ENCODE results near the gene CFAP74. TPM values are rescaled to one million over a fixed set of nuclear protein-coding genes. Genes with fewer than 3 reads are reported as not detected.

Gene CFAP74
- total RNA-seq, 1 experiment from 2014 or later = not detected

DNA sequence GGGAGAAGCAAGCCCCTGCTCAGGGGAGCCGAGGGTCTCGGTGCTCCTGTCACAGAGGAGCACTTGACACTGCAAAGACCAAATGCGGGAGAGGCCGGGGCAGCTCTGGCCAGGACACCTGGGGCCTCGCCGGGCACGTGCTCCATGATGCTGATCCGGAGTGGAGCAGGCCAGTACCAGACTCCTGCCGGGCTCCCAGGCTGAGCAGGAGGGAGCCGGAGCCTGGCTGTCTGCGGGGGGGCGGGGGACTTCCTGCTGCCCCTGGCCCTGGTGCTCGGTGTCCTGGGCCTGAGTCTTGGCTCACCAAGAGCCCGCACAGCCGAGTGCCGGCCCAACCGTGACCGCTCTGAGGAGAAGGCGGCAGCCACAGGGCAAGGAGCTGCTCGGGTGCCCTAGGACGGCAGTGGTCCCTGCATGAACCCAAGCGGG, 46.0 kb downstream of the CFAP74 start:
- H3K4me1 ChIP-seq (ENCODE audit: insufficient read depth, low read length) = peaks cover 12% of the 10 kb centered on the region; the same call in 1 of the 2 replicates
- H3K4me3 ChIP-seq (ENCODE audit: low read length) = no peak overlapping the region
- H4K20me1 ChIP-seq (ENCODE audit: low read length) = no peaks in the 10 kb centered on the region
- no peak overlapping the region for H3K27ac ChIP-seq (ENCODE audit: low read length)
- TF ChIP-seq EZH2 (IDR thresholded peaks at IDR 0.05; ENCODE audit: low read length, unreplicated experiment) (no peak), EZH2phosphoT487 (IDR thresholded peaks at IDR 0.05; ENCODE audit: borderline replicate concordance, low read length) (no peak)
- TF ChIP-seq, protein P1, sequence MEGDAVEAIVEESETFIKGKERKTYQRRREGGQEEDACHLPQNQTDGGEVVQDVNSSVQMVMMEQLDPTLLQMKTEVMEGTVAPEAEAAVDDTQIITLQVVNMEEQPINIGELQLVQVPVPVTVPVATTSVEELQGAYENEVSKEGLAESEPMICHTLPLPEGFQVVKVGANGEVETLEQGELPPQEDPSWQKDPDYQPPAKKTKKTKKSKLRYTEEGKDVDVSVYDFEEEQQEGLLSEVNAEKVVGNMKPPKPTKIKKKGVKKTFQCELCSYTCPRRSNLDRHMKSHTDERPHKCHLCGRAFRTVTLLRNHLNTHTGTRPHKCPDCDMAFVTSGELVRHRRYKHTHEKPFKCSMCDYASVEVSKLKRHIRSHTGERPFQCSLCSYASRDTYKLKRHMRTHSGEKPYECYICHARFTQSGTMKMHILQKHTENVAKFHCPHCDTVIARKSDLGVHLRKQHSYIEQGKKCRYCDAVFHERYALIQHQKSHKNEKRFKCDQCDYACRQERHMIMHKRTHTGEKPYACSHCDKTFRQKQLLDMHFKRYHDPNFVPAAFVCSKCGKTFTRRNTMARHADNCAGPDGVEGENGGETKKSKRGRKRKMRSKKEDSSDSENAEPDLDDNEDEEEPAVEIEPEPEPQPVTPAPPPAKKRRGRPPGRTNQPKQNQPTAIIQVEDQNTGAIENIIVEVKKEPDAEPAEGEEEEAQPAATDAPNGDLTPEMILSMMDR (conservative IDR thresholded peaks at IDR 0.05; ENCODE audit: low read depth, low read length) = no peak
- POLR2A ChIA-PET (ENCODE audit: unreplicated experiment) = no interaction called here
- no peak overlapping the region for H3K4me2 ChIP-seq (ENCODE audit: low read length)
- CTCF ChIA-PET = no interaction called here
- no peaks in the 10 kb centered on the region for H3K9me2 ChIP-seq (replicated peaks; ENCODE audit: low read length)
- BruUV-seq (replicated peaks) = no TSS peak
- no peak overlapping the region for H2AFZ ChIP-seq (ENCODE audit: low read length)
- H3K36me3 ChIP-seq (ENCODE audit: low read depth, low read length) = no peaks in the 10 kb centered on the region
- H3K9me3 ChIP-seq (ENCODE audit: low read length) = no peaks in the 10 kb centered on the region
- ATAC-seq (no peak), DNase-seq (no peak)
- intact Hi-C loops (cut with micrococcal nuclease) = no loop called here
- no peak overlapping the region for H3K9ac ChIP-seq (ENCODE audit: low read length)
- no peaks in the 10 kb centered on the region for H3K79me2 ChIP-seq (ENCODE audit: low read length)
- no peaks in the 10 kb centered on the region for H3F3A ChIP-seq (ENCODE audit: low read length, unreplicated experiment)
- no peaks in the 10 kb centered on the region for H3K27me3 ChIP-seq (ENCODE audit: low read length)

DNA sequence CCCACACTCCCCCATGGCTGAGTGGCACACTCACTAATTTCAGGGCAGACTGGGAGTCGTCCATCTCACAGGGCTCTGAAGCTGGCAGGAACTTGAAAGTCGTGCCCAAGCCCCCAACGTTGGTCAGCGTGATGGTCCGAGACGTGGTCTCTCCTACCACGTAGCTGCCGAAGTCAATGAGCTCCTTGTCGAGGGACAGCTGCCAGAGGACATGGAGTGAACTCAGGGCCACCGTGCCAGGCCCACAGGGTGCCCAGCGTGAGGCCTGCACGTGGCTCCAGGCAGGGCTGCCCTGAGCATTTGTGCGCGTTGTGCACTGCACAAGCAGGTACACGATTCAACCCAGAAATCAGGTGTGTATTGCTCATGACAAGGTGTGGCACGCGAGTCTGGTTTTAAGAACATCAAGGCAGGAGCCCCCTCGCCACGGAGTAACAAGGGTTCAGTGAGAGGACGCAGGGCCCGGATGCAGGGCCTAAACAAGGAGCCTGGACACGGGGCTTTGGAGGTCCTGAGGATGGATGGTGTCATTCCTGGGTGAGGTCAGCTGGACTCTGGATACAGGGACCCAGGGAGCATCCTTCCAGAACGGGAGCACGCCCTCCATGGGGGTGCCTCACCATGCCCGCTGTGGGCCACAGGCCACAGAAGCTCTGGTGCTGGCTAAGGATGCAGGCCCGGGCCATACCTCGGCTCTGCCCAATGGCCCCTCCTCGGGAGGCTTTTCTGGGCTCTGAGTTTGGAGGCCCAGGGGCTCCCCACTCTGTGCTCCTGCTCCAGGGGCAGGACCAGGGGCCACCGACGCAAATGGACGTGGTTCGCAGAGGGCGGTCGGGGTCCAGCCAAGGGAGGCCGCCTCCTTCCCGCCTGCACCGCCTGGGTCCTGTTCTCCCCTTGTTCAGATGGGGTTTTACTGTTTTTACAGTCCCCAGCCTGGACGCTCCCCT, 46.7 kb downstream of the CFAP74 start:
- no TSS peak for BruUV-seq (replicated peaks)
- Histone ChIP-seq H3K9me3 (ENCODE audit: low read length) (no peaks in the 10 kb centered on the region), H3K27me3 (ENCODE audit: low read length) (no peaks in the 10 kb centered on the region), H2AFZ (ENCODE audit: low read length) (no peak overlapping the region), H3F3A (ENCODE audit: low read length, unreplicated experiment) (no peaks in the 10 kb centered on the region), H3K9ac (ENCODE audit: low read length) (no peak overlapping the region), H4K20me1 (ENCODE audit: low read length) (no peaks in the 10 kb centered on the region), H3K4me1 (ENCODE audit: insufficient read depth, low read length) (peaks cover 12% of the 10 kb centered on the region; the same call in 1 of the 2 replicates), H3K4me3 (ENCODE audit: low read length) (no peak overlapping the region), H3K79me2 (ENCODE audit: low read length) (no peaks in the 10 kb centered on the region), H3K36me3 (ENCODE audit: low read depth, low read length) (no peaks in the 10 kb centered on the region), H3K4me2 (ENCODE audit: low read length) (no peak overlapping the region), H3K9me2 (replicated peaks; ENCODE audit: low read length) (no peaks in the 10 kb centered on the region), H3K27ac (ENCODE audit: low read length) (no peak overlapping the region)
- ATAC-seq (no peak), DNase-seq (no peak)
- ChIA-PET CTCF (no interaction called here), POLR2A (ENCODE audit: unreplicated experiment) (no interaction called here)
- intact Hi-C loops (cut with micrococcal nuclease) = no loop called here
- TF ChIP-seq EZH2phosphoT487 (IDR thresholded peaks at IDR 0.05; ENCODE audit: borderline replicate concordance, low read length) (no peak), EZH2 (IDR thresholded peaks at IDR 0.05; ENCODE audit: low read length, unreplicated experiment) (no peak)
- TF ChIP-seq, protein P1 (conservative IDR thresholded peaks at IDR 0.05; ENCODE audit: low read depth, low read length) = no peak

DNA sequence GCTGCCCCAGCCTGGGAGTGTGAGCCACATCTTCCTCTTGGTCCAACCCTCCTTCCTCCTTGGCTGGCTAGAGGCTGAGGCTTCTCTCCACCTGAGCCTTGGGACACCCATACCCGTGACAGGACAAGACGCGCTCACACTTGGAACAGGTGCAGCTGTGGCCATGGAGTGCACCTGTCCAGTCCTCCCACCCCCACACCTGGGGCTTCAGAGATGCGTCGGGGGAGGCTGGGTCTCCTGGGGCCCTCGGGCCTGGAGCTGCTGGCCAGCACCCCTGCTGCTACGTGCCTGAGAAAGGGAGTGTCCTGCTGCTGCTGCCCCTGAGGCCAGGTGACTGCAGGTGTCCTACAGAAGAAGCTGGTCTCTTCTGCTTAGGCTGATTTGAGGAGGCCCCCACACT, 47.5 kb downstream of the CFAP74 start:
- Histone ChIP-seq H3K9me2 (replicated peaks; ENCODE audit: low read length) (no peaks in the 10 kb centered on the region), H3K27ac (ENCODE audit: low read length) (no peak overlapping the region), H3K4me2 (ENCODE audit: low read length) (no peak overlapping the region), H3K36me3 (ENCODE audit: low read depth, low read length) (no peaks in the 10 kb centered on the region), H4K20me1 (ENCODE audit: low read length) (no peaks in the 10 kb centered on the region), H3K27me3 (ENCODE audit: low read length) (peaks cover 3% of the 10 kb centered on the region; the same call in 1 of the 2 replicates), H3K4me1 (ENCODE audit: insufficient read depth, low read length) (peaks cover 12% of the 10 kb centered on the region; the same call in 1 of the 2 replicates), H3K9ac (ENCODE audit: low read length) (no peak overlapping the region), H3K4me3 (ENCODE audit: low read length) (no peak overlapping the region), H3F3A (ENCODE audit: low read length, unreplicated experiment) (no peaks in the 10 kb centered on the region), H3K79me2 (ENCODE audit: low read length) (no peaks in the 10 kb centered on the region), H3K9me3 (ENCODE audit: low read length) (no peaks in the 10 kb centered on the region), H2AFZ (ENCODE audit: low read length) (no peak overlapping the region)
- TF ChIP-seq EZH2 (IDR thresholded peaks at IDR 0.05; ENCODE audit: low read length, unreplicated experiment) (no peak), EZH2phosphoT487 (IDR thresholded peaks at IDR 0.05; ENCODE audit: borderline replicate concordance, low read length) (no peak)
- TF ChIP-seq, protein P1 (conservative IDR thresholded peaks at IDR 0.05; ENCODE audit: low read depth, low read length) = no peak
- no peak for ATAC-seq
- POLR2A ChIA-PET (ENCODE audit: unreplicated experiment) = no interaction called here
- BruUV-seq (replicated peaks) = no TSS peak
- no peak for DNase-seq
- CTCF ChIA-PET = no interaction called here
- intact Hi-C loops (cut with micrococcal nuclease) = no loop called here

Data from PC-3 (cell line).